CD1c-positive myeloid dendritic cell (primary cell): ENCODE measurements around the gene HSPB7.
"Not testable (repeated sequence)": the region's sequence is repeated elsewhere in the genome, so short reads cannot be mapped to it uniquely, and the experiment has no call there.

Experiments
- DNase-seq: peaks from one replicate; pipeline ENCODE4 v3.0.0-alpha.2; 2016; ENCODE audit errors: extremely low spot score

HSPB7 gene

DNA sequence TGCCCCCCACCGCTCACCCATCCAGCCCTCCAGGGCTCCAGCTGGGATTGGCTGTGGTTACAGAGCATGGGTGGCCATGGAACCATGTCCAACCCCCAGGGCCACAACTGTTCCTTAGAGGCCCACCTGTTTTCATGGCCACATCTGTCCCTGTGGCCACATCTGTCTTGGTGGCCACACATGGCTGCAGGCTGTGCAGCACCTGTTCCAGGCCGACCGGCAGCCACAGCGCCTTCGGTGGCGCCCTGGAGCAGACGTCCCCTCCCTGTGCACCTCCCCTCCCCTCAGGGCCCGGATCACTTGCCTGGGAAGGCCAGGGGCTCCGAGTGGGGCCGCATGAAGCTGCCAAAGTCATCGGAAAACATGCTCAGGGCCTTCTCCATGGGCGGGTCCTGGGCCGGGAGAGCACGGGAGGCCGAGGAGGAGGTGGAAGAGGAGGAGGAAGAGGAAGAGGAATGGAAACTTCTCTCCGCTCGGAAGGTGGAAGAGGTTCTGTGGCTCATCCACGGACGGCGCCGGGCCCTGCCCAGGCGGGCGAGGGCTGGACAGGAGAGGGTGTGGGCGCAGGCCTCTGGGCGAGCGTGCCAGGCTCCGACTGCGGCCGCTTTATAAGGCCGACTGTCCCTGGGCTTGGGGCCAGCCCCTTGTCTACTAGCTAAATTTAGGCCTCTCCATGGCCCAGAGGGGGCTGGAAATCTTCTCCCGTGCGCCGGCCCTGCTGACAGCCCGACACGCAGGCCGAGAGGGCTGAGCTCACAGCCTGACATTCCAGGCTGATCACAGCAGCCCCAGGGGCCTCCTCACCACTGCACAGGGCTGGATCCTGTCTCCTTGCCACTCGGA, at the start of gene HSPB7:
HSPB7 (minus strand) TSS at position 583 of the 843 bp plus-strand sequence; CDS start at position 503, 80 bp downstream.
- DNase-seq = peak; percentile 36

DNA sequence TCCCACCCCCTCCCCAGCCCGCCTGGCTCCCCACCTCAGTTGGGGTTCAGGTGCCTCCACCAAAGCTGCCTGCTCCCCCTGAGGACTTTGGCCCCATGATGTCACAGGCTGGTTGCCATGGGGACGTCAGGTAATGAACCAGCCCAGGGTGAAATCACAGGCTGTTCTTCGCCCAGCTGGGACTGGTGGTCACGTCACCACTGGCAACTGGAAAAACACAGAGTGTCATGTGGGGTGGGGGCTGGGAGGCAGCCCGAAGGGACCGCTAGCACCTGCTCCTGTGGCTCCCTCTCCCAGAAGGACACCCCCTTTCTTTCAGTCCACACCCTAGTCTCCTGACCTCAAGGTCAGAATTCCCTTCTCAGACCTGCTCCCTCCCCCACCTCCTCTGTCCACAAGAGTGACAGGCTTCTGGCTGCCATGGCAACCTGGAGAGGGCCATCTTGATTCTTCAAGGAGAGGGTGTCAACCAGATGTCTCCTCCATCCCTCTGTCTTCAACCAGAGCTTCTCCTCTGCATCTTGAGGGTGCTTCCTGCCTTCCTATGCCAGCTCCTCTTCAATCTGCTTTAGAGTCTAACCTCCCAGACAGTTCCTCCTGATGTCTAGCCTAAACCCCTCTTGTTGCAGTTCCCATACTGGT, 49.4 kb upstream of the HSPB7 start:
- DNase-seq = no peak

DNA sequence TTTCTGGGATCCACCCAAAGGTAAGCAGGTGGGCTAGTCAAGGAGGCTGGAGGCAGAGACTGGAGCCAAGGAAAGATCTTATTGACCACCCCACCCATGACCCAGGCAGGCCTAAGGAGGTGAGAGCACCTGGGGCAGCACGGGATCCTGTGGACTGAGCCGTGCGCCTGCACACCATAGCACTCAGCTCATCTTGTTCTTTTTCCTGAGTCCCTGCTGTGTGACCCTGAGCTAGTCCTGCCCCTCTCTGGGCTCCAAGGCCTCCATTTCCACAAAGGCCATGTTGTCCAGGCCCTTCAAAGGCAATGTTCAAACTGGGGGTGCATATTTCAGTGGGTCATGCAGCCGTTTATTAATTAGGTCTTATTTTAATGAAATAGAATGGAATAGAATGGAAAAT, 48.4 kb upstream of the HSPB7 start:
- no peak for DNase-seq

DNA sequence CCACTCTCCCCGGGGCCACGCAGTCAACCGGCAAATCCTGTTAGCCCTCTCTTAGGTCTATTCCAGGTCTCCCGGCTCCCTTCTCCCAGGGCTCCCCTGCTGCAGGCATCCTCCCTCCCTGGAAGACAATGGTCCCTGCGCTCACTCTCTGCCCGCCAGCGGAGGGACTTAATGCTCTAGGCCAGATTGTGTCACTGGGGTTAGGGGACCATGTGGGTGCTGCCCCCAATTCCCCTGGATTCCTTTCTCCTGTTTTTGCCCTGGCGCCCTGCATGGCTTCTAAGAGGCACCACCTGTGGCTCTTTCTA, 47.4 kb upstream of the HSPB7 start:
- DNase-seq = no peak

DNA sequence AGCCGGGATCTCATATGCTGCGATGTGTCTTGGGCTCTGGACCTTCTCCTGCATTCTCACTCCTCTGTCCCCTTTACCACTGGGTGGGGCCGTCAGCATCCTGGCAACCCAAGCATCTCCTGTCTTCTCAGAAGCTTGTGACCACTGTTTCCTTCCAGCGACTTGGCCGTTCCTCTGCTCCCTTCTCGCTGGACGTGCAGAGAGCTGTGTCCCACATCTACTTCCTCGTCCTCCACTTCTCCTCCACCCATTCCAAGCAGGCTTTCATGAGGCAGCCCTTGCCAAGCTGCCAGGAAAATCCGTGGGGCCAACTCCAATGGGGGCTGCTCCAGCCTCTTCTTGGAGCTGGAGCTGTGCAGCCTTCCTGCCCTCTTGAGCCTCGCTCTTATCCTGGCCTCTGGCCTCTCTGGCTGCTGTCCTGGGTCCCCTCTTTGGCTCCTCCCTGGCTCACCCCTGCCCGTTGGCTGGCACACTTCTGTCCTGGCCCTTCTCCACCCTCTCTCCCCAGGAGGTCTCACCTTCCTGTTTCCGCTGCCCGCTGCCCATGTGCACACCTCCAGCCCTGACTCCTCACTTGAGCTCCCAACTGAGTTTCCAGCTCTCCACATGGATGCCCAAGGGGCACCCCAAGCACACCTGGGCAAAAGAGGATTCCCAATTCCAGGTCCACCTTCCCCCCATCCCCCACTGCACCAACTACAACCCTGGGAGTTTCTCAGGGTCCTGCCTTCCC, 46.9 kb upstream of the HSPB7 start:
- DNase-seq = no peak

DNA sequence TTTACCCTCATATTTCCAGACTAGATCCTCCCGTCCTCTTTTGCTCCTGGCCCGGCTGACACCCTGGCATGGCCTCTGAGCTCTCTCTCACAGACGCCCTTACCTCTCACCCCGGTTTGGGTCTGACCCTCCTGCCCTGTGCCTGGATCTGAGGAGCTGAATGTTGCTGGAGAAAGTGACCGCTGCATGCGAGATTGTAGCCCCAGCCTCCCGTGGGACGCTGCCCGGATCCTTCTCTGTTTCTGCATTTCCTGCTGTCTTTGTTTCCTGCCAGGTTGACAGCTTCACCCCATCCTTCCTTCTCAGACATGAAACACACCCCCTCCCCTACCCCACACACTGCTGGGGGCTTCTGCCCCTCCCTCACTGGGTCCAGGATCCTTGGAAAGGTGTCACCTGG, 46.1 kb upstream of the HSPB7 start:
- no peak for DNase-seq

DNA sequence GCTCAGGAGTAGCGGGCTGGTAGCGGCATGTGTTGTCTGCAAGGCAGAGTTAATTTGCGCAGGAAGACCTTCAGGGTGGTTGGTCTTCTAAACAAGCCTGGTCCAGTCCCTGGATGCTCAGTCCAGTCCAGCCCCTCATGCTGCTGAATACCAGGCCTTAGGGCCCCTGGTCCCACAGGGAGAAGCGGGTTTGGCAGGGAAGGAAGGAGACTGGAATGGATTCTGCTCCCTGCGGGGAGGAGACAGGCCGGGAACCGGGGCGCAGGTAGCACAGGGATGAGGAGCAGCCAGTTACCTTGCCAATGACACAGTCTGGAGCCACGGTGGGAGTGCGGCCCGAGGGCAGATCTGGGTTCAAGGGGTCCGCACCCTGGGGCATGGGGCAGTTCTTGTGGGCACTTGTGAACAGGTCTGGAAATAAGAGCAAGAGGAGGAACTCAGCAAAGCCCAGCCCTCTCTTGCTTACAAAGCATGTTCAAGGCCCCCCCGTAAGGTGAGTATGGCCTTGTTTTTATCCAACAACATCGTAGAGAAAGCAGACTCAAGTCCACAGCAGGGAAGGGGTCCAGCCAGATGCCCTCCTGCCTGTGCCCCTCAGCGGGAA, 45.5 kb upstream of the HSPB7 start:
- DNase-seq = no peak

DNA sequence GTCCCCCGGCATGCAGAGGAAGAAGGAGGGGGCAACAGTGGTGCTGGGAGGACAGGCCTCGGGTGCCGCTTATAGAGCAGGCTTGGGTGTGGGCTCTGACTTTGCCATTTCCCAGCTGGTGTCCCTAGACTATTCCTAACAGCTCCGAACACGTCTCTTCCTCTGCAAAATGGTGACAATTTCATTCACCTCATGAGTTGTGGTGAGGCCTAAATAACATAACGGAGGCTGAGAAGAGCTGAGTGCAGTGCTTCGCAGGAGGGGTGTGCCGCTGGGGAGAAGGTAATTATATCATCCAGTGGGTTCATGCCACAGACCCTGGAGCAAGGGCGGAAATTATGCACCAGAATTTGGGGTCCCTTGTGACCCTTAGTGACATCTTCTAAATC, 44.8 kb upstream of the HSPB7 start:
- not testable (repeated sequence) for DNase-seq

DNA sequence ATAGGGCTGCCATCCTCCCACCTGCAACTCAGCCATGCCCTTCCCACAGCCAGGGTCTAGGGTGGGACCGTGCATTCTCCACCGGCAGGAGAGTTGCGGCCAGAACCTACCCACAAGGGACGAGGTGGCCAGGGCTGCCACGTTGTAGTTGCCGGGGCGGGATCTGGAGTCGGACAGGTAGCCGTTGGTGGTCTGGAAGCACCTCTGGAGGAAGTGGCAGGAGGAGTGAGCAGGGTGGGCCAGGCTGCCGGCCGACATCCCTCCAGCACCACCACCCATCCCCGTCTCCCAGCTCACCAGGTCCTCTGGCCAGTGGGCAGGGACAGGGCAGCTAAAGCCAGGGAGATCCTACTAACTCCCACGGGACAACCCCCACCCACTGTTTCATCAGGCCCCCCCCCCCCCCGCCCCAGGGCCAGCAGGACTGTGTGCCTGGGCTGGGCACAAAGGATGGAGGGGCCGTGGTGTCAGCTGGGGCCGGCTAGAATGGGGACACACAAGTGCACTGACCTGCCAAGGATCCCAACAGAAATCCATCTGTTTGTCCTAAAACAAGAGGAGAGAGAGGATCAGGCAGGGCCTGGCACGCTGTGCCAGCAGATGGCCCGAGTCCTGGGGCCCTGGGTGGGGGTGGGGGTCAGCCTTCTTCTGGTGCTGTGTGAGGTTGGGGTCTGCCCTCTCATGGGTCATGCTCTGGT, 44.3 kb upstream of the HSPB7 start:
- not testable (repeated sequence) for DNase-seq

DNA sequence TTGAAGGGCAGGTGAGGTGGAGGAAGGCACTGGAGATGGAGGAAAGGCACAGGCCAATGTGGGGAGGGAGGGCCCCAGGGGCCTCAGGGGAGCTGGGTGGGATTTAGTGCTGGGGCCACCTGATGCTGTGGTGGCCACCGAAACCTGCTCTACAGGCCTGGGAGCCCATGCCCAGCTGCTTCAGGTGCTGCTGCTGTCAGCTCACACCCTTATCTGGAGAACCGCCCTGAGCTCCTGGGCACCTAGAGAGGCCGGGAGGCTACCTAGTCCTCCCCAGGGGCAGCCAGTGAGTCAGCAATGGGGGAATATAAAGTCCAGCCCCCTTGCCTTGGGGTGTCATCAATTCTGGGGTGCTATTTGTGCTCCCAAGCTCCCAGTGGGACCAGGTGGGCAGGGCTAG, 43.4 kb upstream of the HSPB7 start:
- no peak for DNase-seq

DNA sequence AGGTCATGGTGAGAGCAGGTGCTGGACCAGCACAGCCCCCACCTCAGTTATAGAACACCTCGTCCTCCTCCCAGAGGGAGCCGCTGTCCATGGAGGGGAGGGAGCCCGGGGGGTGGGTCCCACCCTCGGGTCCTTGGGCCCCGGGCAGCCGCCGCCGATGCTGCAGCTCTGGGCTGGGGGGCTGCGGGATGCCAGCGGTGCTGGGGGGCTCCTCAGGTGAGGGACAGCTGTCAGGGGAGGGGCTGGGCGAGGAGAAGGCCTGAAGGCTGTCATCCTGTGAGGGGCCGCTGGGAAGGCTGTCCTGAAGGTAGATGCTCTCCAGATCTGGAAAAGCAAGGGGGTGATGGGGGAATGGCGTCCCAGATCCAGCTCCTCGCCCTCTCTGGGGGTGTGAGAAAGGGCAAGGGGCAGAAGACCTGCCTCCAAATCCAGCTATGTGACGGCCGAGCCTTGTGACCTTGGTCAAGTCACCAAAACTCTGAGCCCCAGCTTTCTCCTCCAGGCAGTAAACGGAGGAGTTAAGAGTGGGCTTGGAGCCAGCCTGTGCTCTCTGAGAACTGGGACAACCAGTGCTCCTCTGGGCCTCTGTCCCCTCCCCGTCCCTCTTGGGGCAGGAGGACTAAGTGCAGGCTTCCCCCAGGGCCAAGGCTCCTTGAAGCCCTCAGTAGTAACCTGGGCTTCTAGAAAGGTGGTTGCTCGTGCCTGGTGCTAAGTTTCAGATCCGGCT, 40.7 kb upstream of the HSPB7 start:
- DNase-seq = not testable (repeated sequence)

DNA sequence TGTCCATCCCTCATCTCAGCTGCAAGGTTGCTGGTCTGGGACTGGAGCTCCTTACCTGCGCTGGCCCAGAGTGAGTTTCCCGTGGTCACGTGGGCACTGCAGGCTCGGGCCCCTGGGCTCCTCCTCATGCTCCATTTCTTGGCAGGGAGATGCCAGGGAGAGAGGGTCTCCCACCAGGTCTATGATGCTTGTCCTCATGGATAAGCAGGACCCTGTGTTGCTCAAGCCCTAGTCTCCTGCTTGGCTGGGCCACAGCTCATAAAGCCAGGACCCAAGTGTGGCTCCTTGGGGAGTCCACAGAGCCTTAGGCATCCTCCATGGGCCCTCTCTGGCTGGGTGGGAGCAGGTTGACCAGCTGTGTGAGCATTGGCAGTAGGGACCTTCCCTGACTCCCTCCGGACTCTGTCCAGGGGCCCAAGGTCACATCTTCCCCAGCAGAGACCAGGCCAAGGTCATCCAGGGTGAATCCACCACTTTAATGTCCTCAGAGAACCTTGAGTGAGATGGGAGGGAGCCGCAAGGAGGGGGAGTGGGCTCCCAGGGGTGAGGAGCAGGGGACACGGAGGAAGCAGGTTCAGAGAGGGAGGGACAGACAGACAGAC, 39.6 kb upstream of the HSPB7 start:
- DNase-seq = not testable (repeated sequence)

DNA sequence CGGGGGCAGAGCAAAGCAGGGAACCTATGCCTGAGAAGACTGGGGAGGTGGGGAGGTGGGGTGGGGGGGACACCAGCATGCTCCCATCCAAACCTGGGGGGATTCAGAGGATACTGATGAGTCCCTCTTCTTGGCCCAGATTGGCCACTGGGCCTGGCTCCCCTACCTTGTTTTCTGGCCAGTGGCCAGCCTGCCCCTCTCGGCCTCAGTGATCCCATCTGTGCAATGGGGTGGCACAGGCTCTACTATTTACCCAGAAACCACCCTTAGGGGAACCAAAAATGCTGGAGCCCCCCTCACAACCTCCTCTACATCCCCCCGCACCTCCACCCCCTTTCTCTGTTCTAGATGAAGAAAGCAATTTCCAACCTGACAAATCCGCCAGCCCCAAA, 38.7 kb upstream of the HSPB7 start:
- not testable (repeated sequence) for DNase-seq

DNA sequence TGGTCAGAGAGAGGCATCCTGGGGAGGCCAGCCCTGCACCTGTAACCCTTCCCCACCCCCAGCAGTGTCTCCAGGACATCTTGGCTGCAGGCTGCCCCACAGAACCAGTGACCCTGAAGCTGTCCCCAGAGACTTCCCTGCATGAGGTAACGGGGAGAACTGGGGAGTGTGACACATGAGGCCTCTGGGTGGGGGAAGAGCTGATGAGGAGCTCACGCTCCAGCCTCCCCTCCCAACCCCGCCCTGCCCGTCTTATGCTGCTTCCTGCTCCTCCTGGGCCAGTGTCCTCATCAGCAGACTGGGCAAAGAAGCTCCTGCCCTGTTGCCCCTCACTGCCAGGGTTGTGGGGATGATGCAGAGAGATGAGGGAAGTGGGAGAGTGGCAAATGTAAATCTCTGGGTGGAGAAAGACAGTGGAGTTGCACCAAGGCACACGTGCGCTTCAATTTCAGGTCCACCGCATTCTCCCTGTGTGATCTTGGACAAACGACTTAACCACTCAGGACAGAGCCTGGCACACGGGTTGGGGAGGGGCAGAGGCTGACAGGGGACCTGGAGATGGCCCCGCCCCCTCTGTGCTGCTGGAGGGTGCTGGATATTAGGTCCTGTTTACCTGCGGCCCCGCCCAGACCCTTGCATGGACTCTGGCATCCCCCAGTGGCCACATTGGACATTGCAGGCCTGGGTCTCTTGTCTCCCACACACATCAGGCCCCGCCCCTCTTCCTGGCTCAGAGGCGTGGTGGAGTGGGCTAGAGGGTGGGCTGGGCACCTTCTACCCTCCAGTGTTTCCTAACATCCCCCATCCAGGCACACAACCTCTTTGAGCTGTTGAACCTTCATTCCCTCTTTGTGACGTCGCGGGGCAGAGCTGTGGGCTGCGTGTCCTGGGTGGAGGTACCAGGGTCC, 38.0 kb upstream of the HSPB7 start:
- peak; percentile 83 for DNase-seq

DNA sequence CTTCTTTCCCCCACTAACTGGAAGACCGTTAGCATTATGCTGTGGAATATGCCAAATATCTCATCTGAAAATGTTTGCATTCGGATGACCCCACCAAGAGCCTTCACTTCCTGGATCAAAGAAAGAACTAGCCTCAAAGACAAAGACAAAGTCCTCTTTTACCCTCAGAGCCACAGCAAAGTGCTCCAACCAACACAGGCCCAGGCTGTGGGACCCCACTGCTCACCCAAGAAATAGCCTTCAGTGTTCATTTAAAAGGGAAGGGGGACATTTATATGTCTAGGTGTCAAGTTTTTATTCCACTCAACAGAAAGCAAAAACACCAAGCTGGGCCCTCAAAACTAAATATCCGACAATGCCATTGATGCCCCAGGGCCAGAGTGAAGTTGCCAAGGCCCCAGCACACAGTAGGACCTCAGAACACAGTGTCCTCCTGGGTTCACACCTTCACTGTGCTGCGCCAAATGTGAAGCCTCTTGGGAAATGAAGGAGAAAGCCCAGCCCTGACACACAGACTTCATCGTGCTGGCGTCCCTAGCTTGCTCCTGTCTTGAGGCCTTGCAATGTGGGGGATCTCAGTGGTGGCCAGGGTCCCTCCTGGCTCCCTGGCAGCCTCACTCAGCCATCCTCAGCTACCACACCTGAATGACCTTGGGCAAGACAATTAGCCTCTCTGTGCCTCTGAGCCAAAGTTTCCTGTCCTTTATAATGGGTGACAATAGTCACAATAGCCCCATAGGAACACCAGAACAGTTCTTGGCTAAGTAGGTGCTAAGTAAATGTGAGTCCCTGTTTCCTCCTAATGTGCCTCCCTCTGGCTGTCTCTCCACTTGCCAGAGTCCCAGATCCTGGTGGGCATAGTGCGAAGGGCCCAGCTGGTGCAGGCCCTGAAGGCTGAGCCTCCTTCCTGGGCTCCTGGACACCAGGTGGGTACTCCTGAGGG, 37.0 kb upstream of the HSPB7 start:
- no peak for DNase-seq

DNA sequence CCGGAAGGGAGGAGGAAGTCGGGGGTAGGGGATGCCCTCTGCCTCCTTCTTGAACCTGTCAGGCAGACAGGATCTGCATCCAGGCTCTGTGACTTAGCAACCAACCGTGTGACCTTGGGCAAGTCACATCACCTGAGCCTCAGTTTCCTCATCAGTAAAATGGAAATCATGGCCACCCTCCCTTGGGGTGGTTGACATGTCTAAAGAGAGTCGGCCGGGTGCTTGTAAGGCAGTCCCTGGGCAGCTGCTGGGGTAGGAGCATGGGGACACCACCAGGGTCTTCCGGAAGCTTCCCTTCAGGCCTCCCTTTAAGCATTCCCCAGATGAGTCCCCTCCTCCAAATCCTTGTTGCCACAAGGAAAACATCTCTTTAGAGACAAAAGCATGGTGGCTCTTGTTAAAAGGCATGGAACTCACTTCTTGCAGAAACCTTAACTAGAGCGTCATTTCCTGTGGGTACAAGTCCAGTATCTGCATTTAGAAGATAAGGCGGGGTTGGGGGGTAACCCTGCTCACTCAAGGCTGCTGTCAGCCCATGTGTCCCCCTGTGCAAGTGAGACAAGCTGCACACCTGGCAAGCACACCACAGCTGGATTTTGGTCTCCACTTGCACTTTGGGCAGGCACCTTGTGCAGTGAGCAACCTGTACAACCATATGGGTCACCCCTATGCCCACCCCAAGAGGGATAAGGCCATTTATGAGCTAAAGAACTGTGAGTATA, 36.1 kb upstream of the HSPB7 start:
- no peak for DNase-seq

DNA sequence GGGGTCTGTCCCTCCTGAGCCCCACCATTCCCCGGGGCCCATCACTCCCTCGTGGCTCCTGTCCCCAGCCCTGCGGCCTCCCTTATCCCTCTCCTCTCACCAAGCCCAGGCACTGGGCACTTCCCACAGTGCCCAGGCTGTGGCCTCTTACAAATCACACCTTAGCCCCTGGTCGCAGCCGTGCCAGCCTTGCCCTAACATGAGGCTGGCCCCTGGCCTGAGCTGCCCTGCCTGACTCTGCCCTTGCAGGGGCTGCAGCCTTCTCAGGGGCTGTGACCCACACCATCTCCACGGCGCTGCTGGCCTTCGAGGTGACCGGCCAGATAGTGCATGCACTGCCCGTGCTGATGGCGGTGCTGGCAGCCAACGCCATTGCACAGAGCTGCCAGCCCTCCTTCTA, 34.1 kb upstream of the HSPB7 start:
- DNase-seq = not testable (repeated sequence)

DNA sequence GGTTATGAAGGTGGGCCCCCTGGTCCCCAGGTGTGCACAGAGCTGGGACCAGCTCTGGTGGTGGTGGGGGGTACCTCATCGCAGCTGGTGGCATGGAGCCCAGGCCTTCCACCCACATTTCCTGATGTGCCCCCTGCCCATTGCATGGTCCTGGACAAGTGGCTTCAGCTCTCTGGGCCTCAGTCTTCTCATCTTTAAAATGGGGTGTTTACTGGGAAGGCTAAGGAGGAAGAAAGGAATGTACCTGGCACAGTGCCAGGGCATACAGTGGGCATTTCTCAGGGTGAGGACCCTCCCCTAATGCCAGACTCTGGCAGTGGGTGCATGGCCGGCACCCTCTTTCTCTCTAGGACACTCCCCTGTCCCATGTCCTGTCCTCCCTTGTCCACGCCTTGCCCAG, 33.2 kb upstream of the HSPB7 start:
- no peak for DNase-seq
